ENCODE measurements around the gene CACNA1S. TPM values are rescaled to one million over a fixed set of nuclear protein-coding genes. Genes with fewer than 3 reads are reported as not detected.

Gene CACNA1S
- total RNA-seq, 1 donor from 2014 or later: 0.07 TPM

DNA sequence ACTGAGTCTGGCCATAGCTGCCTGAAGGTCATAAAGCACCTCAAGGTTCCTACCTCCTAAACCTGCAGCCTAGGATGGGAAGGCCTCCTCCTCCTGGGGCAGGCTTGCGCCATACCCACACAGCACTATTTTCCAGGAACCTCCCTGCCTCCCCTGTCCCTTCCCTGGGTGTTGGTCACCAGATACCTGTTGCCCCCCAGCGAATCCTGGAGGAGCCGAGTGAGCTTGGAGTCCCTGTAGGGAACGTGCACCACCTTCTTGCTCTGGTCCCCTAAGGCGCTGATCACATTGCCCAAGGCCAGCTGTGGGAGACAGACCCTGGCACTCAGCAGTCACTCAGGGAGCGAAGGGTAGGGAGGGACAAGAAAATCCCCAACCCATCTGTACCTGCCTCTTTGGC lies 108.1 kb downstream of the CACNA1S start:
- H3K4me1 Mint-ChIP-seq: peaks cover 3% of the 10 kb centered on the region
- no peaks in the 10 kb centered on the region for H3K36me3 Mint-ChIP-seq (ENCODE audit: low read depth)
- no peaks in the 10 kb centered on the region for H3K9me3 Mint-ChIP-seq
- H3K27ac Mint-ChIP-seq (ENCODE audit: unreplicated experiment): peak overlapping the region; percentile 68
- no peak overlapping the region for H3K4me3 Mint-ChIP-seq
- no peak for DNase-seq (ENCODE audit: low read depth, low spot score)
- no peaks in the 10 kb centered on the region for H3K27me3 Mint-ChIP-seq (ENCODE audit: low read depth)
- TF ChIP-seq, protein P1, sequence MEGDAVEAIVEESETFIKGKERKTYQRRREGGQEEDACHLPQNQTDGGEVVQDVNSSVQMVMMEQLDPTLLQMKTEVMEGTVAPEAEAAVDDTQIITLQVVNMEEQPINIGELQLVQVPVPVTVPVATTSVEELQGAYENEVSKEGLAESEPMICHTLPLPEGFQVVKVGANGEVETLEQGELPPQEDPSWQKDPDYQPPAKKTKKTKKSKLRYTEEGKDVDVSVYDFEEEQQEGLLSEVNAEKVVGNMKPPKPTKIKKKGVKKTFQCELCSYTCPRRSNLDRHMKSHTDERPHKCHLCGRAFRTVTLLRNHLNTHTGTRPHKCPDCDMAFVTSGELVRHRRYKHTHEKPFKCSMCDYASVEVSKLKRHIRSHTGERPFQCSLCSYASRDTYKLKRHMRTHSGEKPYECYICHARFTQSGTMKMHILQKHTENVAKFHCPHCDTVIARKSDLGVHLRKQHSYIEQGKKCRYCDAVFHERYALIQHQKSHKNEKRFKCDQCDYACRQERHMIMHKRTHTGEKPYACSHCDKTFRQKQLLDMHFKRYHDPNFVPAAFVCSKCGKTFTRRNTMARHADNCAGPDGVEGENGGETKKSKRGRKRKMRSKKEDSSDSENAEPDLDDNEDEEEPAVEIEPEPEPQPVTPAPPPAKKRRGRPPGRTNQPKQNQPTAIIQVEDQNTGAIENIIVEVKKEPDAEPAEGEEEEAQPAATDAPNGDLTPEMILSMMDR (conservative IDR thresholded peaks at IDR 0.05): no peak

- TF ChIP-seq, protein P1 (conservative IDR thresholded peaks at IDR 0.05): no peak
- Mint-ChIP-seq H3K36me3 (ENCODE audit: low read depth) (peaks cover 4% of the 10 kb centered on the region), H3K4me1 (no peaks in the 10 kb centered on the region), H3K4me3 (no peak overlapping the region), H3K9me3 (no peaks in the 10 kb centered on the region), H3K27ac (ENCODE audit: unreplicated experiment) (no peak overlapping the region), H3K27me3 (ENCODE audit: low read depth) (no peaks in the 10 kb centered on the region)
- no peak for DNase-seq (ENCODE audit: low read depth, low spot score)
Observed at GRCh38 chr1:201002510-201002909, 109.7 kb downstream of the CACNA1S start.

DNA sequence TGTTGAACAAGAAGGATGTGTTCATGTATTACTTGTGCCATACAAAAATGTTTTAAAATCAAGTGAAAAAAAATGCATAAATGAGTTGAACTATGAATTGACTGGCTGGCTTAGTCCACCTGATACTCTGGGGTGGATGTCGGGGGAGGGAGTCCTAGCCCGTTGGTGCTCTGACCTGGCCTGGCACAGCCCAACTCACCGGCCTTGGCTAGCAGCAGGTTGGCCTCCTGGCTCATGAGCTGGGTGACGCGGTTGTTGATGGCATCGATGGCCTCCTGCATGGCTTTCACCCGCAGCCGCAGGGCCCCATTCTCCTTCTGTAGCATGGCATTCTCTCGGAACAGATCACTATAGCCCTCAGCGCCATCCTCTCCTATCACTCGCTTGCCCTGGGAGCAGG lies 110.3 kb downstream of the CACNA1S start:
- Mint-ChIP-seq H3K9me3 (no peaks in the 10 kb centered on the region), H3K36me3 (ENCODE audit: low read depth) (peaks cover 4% of the 10 kb centered on the region), H3K27me3 (ENCODE audit: low read depth) (no peaks in the 10 kb centered on the region), H3K27ac (ENCODE audit: unreplicated experiment) (peak overlapping the region; percentile 29), H3K4me1 (no peaks in the 10 kb centered on the region), H3K4me3 (no peak overlapping the region)
- no peak for DNase-seq (ENCODE audit: low read depth, low spot score)
- TF ChIP-seq, protein P1 (conservative IDR thresholded peaks at IDR 0.05): no peak

GRCh38 chr1:201000391-201000790 lies 111.8 kb downstream of the CACNA1S start:
- TF ChIP-seq, protein P1 (conservative IDR thresholded peaks at IDR 0.05): no peak
- Mint-ChIP-seq H3K36me3 (ENCODE audit: low read depth) (peaks cover 7% of the 10 kb centered on the region), H3K4me1 (no peaks in the 10 kb centered on the region), H3K27me3 (ENCODE audit: low read depth) (no peaks in the 10 kb centered on the region), H3K4me3 (no peak overlapping the region), H3K27ac (ENCODE audit: unreplicated experiment) (no peak overlapping the region), H3K9me3 (no peaks in the 10 kb centered on the region)
- DNase-seq (ENCODE audit: low read depth, low spot score): no peak

- Mint-ChIP-seq H3K27ac (ENCODE audit: unreplicated experiment) (no peak overlapping the region), H3K9me3 (no peaks in the 10 kb centered on the region), H3K27me3 (ENCODE audit: low read depth) (no peaks in the 10 kb centered on the region), H3K4me1 (no peaks in the 10 kb centered on the region), H3K4me3 (no peak overlapping the region), H3K36me3 (ENCODE audit: low read depth) (peaks cover 7% of the 10 kb centered on the region)
- TF ChIP-seq, protein P1 (conservative IDR thresholded peaks at IDR 0.05): no peak
- DNase-seq (ENCODE audit: low read depth, low spot score): no peak
Observed at GRCh38 chr1:200999667-201000066, 112.6 kb downstream of the CACNA1S start.

DNA sequence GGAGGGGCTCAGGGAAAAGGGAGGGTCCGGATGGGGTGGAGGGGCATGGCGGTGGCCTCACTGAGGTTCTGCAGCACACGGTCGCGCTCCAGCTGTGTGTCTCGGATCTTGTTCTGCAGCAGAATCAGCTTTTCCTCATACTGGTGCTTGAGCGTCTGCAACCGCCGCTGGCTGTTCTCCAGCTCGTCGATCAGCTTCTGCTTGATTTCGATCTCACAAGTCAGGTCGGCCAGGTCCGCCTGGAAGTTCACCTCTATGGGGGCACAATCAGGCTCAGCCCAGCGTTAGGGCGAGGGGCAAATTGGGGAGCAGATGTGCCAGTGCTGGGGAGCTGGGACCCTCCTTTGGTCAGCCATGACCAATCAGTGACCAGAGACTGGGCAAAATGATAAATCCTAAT lies 113.9 kb downstream of the CACNA1S start:
- TF ChIP-seq, protein P1 (conservative IDR thresholded peaks at IDR 0.05): no peak
- Mint-ChIP-seq H3K27me3 (ENCODE audit: low read depth) (no peaks in the 10 kb centered on the region), H3K27ac (ENCODE audit: unreplicated experiment) (peak overlapping the region; percentile 28), H3K9me3 (no peaks in the 10 kb centered on the region), H3K4me3 (no peak overlapping the region), H3K36me3 (ENCODE audit: low read depth) (peaks cover 7% of the 10 kb centered on the region), H3K4me1 (no peaks in the 10 kb centered on the region)
- no peak for DNase-seq (ENCODE audit: low read depth, low spot score)

All from neural crest cell (in vitro differentiated cells).